Ishikawa (cell line): ENCODE measurements around the gene ADAM30.

ENCODE experiments used
- CEBPB ChIP-seq: IDR thresholded peaks from 2 replicates; pipeline ENCODE4 v1.6.1; 2012
- CREB1 ChIP-seq: IDR thresholded peaks from 2 replicates; pipeline ENCODE4 v1.6.1; 2012; ENCODE audit warnings: low read depth
- EGR1 ChIP-seq: IDR thresholded peaks from 2 replicates; pipeline ENCODE4 v1.6.1; 2012
- EP300 ChIP-seq: IDR thresholded peaks from 2 replicates; pipeline ENCODE4 v1.6.1; 2012; ENCODE audit warnings: borderline replicate concordance
- FOXM1 ChIP-seq: IDR thresholded peaks from 2 replicates; pipeline ENCODE4 v1.6.1; 2012; ENCODE audit warnings: low read depth, borderline replicate concordance
- NFIC ChIP-seq: IDR thresholded peaks from 2 replicates; pipeline ENCODE4 v1.6.1; 2012
- RAD21 ChIP-seq: IDR thresholded peaks from 2 replicates; pipeline ENCODE4 v1.6.1; 2012; ENCODE audit warnings: low read depth
- TAF1 ChIP-seq: IDR thresholded peaks from 2 replicates; pipeline ENCODE4 v1.6.1; 2012; ENCODE audit warnings: low read depth, mild to moderate bottlenecking
- TCF12 ChIP-seq: IDR thresholded peaks from 2 replicates; pipeline ENCODE4 v1.6.1; 2012; ENCODE audit warnings: low read depth
- TEAD4 ChIP-seq: IDR thresholded peaks from 2 replicates; pipeline ENCODE4 v1.6.1; 2012
- YY1 ChIP-seq: IDR thresholded peaks from 2 replicates; pipeline ENCODE4 v1.6.1; 2012; ENCODE audit warnings: low read depth
- ZBTB7A ChIP-seq: IDR thresholded peaks from 2 replicates; pipeline ENCODE4 v1.6.1; 2012; ENCODE audit warnings: low read depth
- TF ChIP-seq, protein P1 (sequence below): IDR thresholded peaks from 2 replicates; pipeline ENCODE4 v1.6.1; 2012; ENCODE audit warnings: low read depth, mild to moderate bottlenecking
- TF ChIP-seq, protein P2 (sequence below): IDR thresholded peaks from 2 replicates; pipeline ENCODE4 v1.6.1; 2012
- TF ChIP-seq, protein P3 (sequence below): IDR thresholded peaks from 2 replicates; pipeline ENCODE4 v1.6.1; 2012

Gene ADAM30

DNA sequence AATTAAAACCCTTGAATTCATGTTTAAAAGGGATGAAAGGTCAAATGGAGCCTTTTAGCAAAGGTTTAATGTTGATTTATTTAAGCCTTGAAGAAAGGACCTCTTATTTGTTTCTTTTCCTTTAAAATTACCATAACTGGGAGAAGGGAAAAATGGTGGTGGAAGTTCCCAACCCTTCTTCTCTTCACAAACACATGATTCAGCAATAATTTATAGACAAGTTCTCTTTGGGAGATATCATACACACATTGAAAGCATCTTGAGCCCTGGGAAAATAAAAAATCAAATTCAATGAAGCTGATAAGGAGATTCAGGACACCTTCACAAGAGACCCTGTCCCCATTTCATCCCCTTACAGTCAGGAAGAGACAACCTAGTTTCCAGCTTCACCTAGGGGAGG, 8.9 kb downstream of the ADAM30 start:
- TF ChIP-seq, protein P1, sequence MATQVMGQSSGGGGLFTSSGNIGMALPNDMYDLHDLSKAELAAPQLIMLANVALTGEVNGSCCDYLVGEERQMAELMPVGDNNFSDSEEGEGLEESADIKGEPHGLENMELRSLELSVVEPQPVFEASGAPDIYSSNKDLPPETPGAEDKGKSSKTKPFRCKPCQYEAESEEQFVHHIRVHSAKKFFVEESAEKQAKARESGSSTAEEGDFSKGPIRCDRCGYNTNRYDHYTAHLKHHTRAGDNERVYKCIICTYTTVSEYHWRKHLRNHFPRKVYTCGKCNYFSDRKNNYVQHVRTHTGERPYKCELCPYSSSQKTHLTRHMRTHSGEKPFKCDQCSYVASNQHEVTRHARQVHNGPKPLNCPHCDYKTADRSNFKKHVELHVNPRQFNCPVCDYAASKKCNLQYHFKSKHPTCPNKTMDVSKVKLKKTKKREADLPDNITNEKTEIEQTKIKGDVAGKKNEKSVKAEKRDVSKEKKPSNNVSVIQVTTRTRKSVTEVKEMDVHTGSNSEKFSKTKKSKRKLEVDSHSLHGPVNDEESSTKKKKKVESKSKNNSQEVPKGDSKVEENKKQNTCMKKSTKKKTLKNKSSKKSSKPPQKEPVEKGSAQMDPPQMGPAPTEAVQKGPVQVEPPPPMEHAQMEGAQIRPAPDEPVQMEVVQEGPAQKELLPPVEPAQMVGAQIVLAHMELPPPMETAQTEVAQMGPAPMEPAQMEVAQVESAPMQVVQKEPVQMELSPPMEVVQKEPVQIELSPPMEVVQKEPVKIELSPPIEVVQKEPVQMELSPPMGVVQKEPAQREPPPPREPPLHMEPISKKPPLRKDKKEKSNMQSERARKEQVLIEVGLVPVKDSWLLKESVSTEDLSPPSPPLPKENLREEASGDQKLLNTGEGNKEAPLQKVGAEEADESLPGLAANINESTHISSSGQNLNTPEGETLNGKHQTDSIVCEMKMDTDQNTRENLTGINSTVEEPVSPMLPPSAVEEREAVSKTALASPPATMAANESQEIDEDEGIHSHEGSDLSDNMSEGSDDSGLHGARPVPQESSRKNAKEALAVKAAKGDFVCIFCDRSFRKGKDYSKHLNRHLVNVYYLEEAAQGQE, result no peak
- TF ChIP-seq NFIC, result no peak
- no peak for TF ChIP-seq CEBPB
- no peak for TF ChIP-seq TEAD4
- TF ChIP-seq TAF1, result no peak
- TF ChIP-seq TCF12, result no peak
- no peak for TF ChIP-seq FOXM1
- TF ChIP-seq, protein P2, sequence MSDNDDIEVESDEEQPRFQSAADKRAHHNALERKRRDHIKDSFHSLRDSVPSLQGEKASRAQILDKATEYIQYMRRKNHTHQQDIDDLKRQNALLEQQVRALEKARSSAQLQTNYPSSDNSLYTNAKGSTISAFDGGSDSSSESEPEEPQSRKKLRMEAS, result no peak
- TF ChIP-seq ZBTB7A, result no peak
- TF ChIP-seq EP300, result no peak
- TF ChIP-seq RAD21, result no peak
- no peak for TF ChIP-seq CREB1
- TF ChIP-seq YY1, result no peak
- no peak for TF ChIP-seq EGR1

DNA sequence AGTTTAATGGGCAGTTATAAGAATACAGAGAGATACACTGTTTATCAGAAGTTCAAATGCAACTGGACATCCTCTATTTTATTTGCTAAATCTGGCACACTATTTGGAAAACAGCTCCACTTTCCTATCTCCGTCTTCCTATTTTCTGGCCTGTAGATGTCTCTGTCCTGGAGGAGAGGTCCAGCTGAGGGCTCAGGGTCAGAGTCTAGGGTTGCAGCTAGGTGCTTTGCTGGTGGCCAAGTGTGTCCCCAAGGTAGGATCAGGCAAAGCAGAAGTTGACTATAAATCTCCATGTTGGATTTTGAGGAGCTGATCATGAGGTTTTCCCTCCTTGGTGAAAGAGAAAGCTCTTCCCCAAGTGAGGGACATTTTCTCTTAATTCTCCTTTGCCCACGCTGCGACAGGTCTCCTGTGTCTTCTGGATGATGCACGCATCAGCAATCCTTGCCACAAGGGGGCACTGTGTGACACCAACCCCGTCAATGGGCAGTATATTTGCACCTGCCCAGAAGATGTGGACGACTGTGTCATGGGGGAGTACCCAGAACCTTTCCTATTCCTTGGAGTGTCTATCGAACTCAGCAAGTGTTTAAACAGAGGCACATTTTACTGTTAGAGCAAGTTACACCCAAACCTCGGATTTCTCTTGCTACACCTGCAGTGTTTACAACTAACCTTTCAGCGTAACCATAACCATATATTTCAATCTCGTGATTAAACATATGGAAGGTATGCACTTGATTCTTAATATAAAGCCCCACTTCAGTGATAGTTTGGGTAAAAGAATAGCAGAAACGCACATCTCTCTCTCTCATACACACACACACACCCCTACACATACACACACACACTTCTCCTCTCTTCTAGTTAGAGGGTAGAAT, 10.2 kb downstream of the ADAM30 start:
- TF ChIP-seq ZBTB7A (no peak), RAD21 (peak; percentile 83), TCF12 (no peak), YY1 (no peak), EGR1 (no peak)

DNA sequence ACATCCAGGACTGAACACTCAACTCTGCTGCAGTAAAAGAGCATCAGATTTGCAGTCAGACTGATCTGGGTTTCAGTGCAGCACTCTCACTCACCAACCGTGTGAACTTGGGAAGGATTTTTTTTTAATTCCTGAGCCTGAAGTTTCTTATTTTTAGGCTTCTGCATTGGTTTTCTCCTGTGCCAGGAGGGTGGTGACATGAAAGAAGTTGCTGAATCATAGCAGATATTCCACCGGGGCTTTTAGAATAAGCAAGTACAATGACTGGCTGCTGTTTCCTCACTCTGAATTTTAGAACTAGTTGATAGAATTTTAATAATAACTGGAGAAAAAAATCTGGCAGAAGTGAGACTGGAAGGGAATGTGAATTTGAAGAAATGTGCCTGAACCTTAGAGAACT, 11.6 kb downstream of the ADAM30 start:
- TF ChIP-seq YY1, result no peak
- TF ChIP-seq, protein P2, result no peak
- TF ChIP-seq ZBTB7A, result no peak
- no peak for TF ChIP-seq TAF1
- TF ChIP-seq CEBPB, result no peak
- TF ChIP-seq TCF12, result no peak
- no peak for TF ChIP-seq FOXM1
- TF ChIP-seq, protein P1, result no peak
- TF ChIP-seq RAD21, result no peak
- TF ChIP-seq, protein P3, sequence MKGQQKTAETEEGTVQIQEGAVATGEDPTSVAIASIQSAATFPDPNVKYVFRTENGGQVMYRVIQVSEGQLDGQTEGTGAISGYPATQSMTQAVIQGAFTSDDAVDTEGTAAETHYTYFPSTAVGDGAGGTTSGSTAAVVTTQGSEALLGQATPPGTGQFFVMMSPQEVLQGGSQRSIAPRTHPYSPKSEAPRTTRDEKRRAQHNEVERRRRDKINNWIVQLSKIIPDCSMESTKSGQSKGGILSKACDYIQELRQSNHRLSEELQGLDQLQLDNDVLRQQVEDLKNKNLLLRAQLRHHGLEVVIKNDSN, result no peak
- TF ChIP-seq EP300, result no peak
- TF ChIP-seq TEAD4, result no peak
- no peak for TF ChIP-seq EGR1
- no peak for TF ChIP-seq CREB1
- TF ChIP-seq NFIC, result no peak

DNA sequence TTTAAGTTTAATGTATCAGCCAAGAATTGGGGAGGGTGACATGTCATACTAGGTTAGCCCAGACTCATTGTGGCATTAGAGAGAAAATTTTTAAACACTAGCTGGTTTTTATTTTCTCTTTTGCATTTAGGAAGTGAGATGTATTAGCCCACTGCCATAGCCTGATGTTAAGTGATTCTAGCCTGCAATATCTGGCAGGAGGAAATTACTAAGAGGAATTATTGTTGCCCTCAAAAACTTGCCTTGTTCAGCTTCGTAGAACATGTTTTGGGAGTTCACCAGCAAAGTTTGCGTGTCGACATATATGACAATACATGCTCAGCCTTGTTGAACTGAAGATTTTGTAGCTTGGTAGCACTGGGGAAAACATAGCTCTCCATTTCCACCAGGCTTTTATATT, 12.5 kb downstream of the ADAM30 start:
- TF ChIP-seq FOXM1, result no peak
- TF ChIP-seq, protein P2, result no peak
- TF ChIP-seq EGR1, result no peak

DNA sequence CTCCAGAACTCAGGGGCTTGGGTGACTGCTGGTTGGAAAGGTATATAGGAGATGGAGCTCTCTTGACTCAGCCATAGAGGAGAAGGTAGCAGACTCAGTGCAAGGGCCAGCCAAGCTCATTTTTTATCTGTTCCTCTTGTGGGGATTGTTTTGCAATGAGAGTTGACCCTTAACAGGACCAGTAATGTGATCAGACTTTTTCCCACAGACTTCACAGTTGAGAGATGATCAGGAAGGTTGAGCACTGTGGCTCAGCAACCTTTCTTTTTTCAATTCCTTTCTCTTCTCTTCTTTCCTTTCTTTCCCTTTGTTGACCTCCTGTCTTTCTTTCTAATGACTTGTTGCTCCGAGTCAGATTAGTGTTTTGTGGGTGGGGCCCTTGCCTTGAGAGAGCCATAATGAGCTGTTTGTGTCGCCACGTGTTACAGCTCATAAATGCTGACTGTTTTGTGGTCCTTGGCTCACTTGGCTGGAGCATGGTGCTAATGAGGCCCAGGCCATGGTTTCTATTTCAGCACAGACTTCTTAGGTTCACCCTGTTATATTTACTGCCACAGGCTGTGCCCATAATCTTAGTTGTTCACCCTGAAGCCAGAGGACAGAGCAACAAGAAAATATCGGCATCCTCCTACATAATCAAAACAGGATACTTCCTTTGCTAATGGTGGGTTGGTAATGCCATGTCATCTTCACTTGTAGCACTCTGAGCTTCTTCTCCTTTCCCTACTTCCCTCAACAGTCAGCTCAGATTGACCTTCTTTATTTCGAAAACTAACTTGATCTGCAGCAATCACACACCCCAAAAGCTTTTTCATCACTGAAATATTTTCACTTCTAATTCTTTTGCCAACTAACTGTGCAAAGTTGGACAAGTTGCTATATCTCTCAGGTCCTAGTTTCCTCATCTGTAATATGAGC, 13.9 kb downstream of the ADAM30 start:
- TF ChIP-seq, protein P3, result no peak
- TF ChIP-seq YY1 (no peak), ZBTB7A (no peak), EGR1 (no peak), RAD21 (no peak), EP300 (no peak), CEBPB (no peak), TCF12 (no peak), TEAD4 (no peak), NFIC (no peak), FOXM1 (no peak), TAF1 (no peak), CREB1 (no peak)
- TF ChIP-seq, protein P1, result no peak
- TF ChIP-seq, protein P2, result no peak
